CD8-positive, alpha-beta memory T cell (primary cell): ENCODE measurements around the gene NAALADL2. TPM values are rescaled to one million over a fixed set of nuclear protein-coding genes. Genes with fewer than 3 reads are reported as not detected.

Source experiments
- CTCF ChIA-PET: fragments of 350-600 bp; sonication (Branson Sonifier 250); formaldehyde crosslinking; loops from one replicate; lab custom pipeline; 2021; ENCODE audit warnings: antibody characterized with exemption; lab: Charles Lee
- POLR2A ChIA-PET: fragments of 350-600 bp; sonication (Branson Sonifier 250); formaldehyde crosslinking; loops from one replicate; lab custom pipeline; 2021; ENCODE audit warnings: antibody characterized with exemption; lab: Charles Lee
- DNase-seq, 5 donors: peaks; one replicate each; pipeline versions ENCODE4 v3.0.0 to v3.0.0-alpha.2; 2020 to 2022; ENCODE audit warnings: mixed read lengths in 1 of 5
- H3K27ac ChIP-seq: one replicate; pipeline ENCODE4 v1.7.0; 2013; ENCODE audit warnings: low read depth, mild to moderate bottlenecking, low read length, moderate library complexity
- H3K27me3 ChIP-seq: 2 replicates; pipeline ENCODE4 v1.7.0; 2013; ENCODE audit warnings: low read length, mild to moderate bottlenecking; ENCODE audit not compliant: insufficient read depth, poor library complexity, severe bottlenecking
- H3K36me3 ChIP-seq: 2 replicates; pipeline ENCODE4 v1.7.0; 2013; ENCODE audit warnings: mild to moderate bottlenecking, low read length, moderate library complexity; ENCODE audit not compliant: insufficient read depth
- H3K4me1 ChIP-seq: 2 replicates; pipeline ENCODE4 v1.7.0; 2013; ENCODE audit warnings: mild to moderate bottlenecking, low read length, moderate library complexity; ENCODE audit not compliant: insufficient read depth
- H3K4me3 ChIP-seq: 2 replicates; pipeline ENCODE4 v1.7.0; 2013; ENCODE audit warnings: mild to moderate bottlenecking, low read length
- H3K9me3 ChIP-seq: 2 replicates; pipeline ENCODE4 v1.7.0; 2013; ENCODE audit warnings: mild to moderate bottlenecking, low read length
- H3K27ac Mint-ChIP-seq, 8 donors: one replicate each; pipeline ENCODE4 v1.8.0; 2020 to 2021; ENCODE audit warnings: mixed read lengths in 8 of 8, mild to moderate bottlenecking in 6 of 8, inconsistent platforms in 3 of 8, moderate library complexity in 3 of 8
- H3K27me3 Mint-ChIP-seq, 2 donors: one replicate each; pipeline ENCODE4 v1.8.0; 2020 to 2021; ENCODE audit warnings: mixed read lengths in 2 of 2, mild to moderate bottlenecking in 1 of 2, moderate library complexity in 1 of 2
- H3K36me3 Mint-ChIP-seq, 3 donors: one replicate each; pipeline ENCODE4 v1.8.0; 2020 to 2021; ENCODE audit warnings: mixed read lengths in 3 of 3, inconsistent platforms in 1 of 3, mild to moderate bottlenecking in 1 of 3
- H3K4me1 Mint-ChIP-seq, 3 donors: one replicate each; pipeline ENCODE4 v1.8.0; 2020 to 2021; ENCODE audit warnings: mixed read lengths in 3 of 3, inconsistent platforms in 1 of 3, mild to moderate bottlenecking in 1 of 3
- H3K4me3 Mint-ChIP-seq, 7 donors: one replicate each; pipeline ENCODE4 v1.8.0; 2020 to 2021; ENCODE audit warnings: mixed read lengths in 7 of 7, mild to moderate bottlenecking in 6 of 7, moderate library complexity in 4 of 7, inconsistent platforms in 2 of 7
- H3K9me3 Mint-ChIP-seq, 5 donors: one replicate each; pipeline ENCODE4 v1.8.0; 2020 to 2022; ENCODE audit warnings: mixed read lengths in 5 of 5, mild to moderate bottlenecking in 3 of 5, moderate library complexity in 2 of 5, inconsistent platforms in 1 of 5
- polyA plus RNA-seq: library from polyadenylated mRNA; unstranded; fragments of 300-500 nt; fragmentation: Illumina TruSeq; gene quantifications from one replicate; pipeline ENCODE4 v1.2.3, GENCODE V29; 2021
- total RNA-seq, 2 experiments: library from RNA; stranded (reverse); gene quantifications; one replicate each; pipeline ENCODE4 v1.2.3, GENCODE V29; 2021

NAALADL2 gene
- total and polyA plus RNA-seq, 3 experiments from 2014 or later: not detected

DNA sequence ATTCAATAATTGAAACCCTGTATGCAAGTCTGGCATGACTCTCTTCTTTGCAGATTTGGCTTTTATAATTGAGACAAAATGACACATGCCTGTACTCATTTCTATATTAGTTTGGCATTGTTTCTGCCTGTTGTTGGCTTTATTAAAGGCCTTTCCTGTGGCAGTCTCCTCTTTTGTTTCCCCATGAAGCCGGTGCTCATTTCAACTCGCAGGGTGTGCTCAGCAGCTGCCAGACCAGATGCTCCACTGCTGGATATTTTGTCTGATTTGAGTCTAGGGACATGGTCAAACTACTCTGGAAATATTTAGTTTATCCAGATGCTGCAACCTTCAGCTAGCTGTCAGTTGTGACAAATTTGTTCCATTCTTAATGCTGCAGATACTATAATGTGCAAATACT is 445.3 kb downstream of the NAALADL2 start:
- no peaks in the 10 kb centered on the region for H3K36me3 ChIP-seq
- no peak overlapping the region for H3K4me3 Mint-ChIP-seq
- no peak for DNase-seq
- H3K27me3 ChIP-seq: no peaks in the 10 kb centered on the region
- H3K27ac Mint-ChIP-seq: no peak overlapping the region
- no peaks in the 10 kb centered on the region for H3K27me3 Mint-ChIP-seq
- H3K4me1 ChIP-seq: no peaks in the 10 kb centered on the region
- ChIA-PET CTCF (no interaction called here), POLR2A (no interaction called here)
- H3K36me3 Mint-ChIP-seq: no peaks in the 10 kb centered on the region
- H3K27ac ChIP-seq: no peak overlapping the region
- no peaks in the 10 kb centered on the region for H3K9me3 ChIP-seq
- H3K4me1 Mint-ChIP-seq: no peaks in the 10 kb centered on the region
- no peak overlapping the region for H3K4me3 ChIP-seq
- peaks cover 0 to 15% (median 2%) of the 10 kb centered on the region in 5 donors for H3K9me3 Mint-ChIP-seq

DNA sequence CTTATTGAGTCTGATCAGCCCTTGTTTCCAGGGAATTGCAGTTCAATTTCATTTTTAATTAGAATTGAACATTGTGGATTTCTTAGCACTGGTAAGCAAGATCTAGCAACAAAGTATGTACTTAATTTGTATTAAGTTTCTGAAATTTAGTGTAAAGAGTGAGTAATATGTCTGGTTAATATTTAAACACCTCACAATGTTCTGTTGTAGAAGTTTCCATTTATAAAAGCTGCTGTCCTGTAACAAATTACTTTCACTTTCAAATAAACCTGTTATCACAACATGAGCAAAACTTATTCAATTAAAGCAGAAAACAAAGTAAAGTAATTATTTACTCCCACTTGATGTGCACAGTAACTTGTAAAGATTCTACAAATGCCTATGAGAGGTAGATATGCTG is 448.5 kb downstream of the NAALADL2 start:
- H3K4me1 ChIP-seq: no peaks in the 10 kb centered on the region
- H3K9me3 ChIP-seq: no peaks in the 10 kb centered on the region
- H3K4me1 Mint-ChIP-seq: no peaks in the 10 kb centered on the region
- H3K27ac ChIP-seq: no peak overlapping the region
- ChIA-PET CTCF (no interaction called here), POLR2A (no interaction called here)
- no peak overlapping the region for H3K27ac Mint-ChIP-seq
- no peak overlapping the region for H3K4me3 Mint-ChIP-seq
- H3K36me3 ChIP-seq: no peaks in the 10 kb centered on the region
- H3K36me3 Mint-ChIP-seq: no peaks in the 10 kb centered on the region
- peaks cover 0 to 7% (median 1%) of the 10 kb centered on the region in 5 donors for H3K9me3 Mint-ChIP-seq
- H3K4me3 ChIP-seq: no peak overlapping the region
- no peaks in the 10 kb centered on the region for H3K27me3 ChIP-seq
- no peaks in the 10 kb centered on the region for H3K27me3 Mint-ChIP-seq
- no peak for DNase-seq

DNA sequence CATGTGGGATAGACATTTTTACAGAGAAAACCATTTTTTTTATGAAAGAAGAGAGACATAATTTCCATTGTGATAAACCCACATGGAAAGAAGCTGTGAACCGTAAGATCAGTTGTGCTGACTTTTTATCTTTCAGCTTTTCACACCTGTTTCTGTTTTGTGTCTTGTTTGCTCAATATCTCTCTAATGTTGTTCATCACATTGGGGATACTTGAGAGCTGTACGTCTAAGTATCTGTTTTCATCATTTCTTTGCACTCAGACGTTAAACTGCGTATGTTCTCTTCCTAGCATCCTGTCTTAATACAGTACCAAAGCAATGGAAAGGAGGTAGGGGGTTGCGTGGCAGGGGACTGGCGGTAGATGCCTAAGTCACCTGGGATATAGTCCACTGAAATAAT is 449.0 kb downstream of the NAALADL2 start:
- Mint-ChIP-seq H3K4me1 (no peaks in the 10 kb centered on the region), H3K9me3 (peaks cover 0 to 7% (median 3%) of the 10 kb centered on the region in 5 donors), H3K27me3 (no peaks in the 10 kb centered on the region), H3K4me3 (no peak overlapping the region), H3K36me3 (no peaks in the 10 kb centered on the region), H3K27ac (peak overlapping the region in 1 of 8 donors; percentile 47)
- CTCF ChIA-PET: no interaction called here
- Histone ChIP-seq H3K36me3 (no peaks in the 10 kb centered on the region), H3K4me3 (no peak overlapping the region), H3K27me3 (no peaks in the 10 kb centered on the region), H3K9me3 (no peaks in the 10 kb centered on the region), H3K27ac (no peak overlapping the region), H3K4me1 (no peaks in the 10 kb centered on the region)
- DNase-seq: no peak
- POLR2A ChIA-PET: no interaction called here

DNA sequence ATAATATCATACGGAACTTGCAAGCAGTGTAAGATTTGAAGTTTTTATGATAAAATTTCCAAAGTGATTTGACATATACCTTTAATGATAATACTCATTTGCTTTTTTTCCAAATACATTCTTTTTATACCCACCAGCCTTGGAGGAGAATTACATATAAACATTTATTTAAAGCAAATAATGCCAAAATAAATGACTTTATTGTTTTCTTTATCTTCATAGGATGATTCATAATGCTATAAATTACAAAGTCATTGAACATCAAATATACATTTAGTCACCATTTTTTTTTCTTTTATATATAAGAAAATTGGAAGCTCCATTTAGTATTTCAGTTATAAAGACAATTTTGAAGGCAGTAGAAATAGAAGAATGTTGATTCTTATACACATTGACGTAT is 450.9 kb downstream of the NAALADL2 start:
- Mint-ChIP-seq H3K4me1 (no peaks in the 10 kb centered on the region), H3K36me3 (no peaks in the 10 kb centered on the region), H3K4me3 (no peak overlapping the region), H3K27ac (no peak overlapping the region), H3K9me3 (peaks cover 0 to 7% (median 3%) of the 10 kb centered on the region in 5 donors), H3K27me3 (no peaks in the 10 kb centered on the region)
- POLR2A ChIA-PET: no interaction called here
- H3K27me3 ChIP-seq: no peaks in the 10 kb centered on the region
- no peaks in the 10 kb centered on the region for H3K36me3 ChIP-seq
- CTCF ChIA-PET: no interaction called here
- H3K9me3 ChIP-seq: no peaks in the 10 kb centered on the region
- no peak overlapping the region for H3K27ac ChIP-seq
- no peak for DNase-seq
- H3K4me3 ChIP-seq: no peak overlapping the region
- H3K4me1 ChIP-seq: no peaks in the 10 kb centered on the region

DNA sequence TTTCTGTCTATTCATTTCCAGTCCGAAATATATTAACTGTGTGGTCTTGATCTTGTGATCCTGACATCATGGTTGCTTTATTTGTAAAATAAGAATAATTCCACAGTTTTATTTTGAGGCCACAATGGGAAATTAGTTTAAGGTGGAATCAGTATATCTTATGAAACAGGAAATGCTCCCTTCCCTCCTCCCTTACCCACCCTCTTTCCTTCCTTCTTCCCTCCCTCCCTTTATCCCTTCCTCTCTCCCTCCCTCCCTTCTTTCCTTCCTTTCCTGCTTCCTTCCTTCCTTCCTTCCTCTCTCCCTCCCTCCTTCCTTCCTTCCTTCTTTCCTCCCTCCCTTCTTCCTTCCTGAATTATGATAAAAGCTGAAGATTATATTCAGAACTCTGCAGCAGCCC is 452.3 kb downstream of the NAALADL2 start:
- no peak for DNase-seq
- Mint-ChIP-seq H3K27me3 (no peaks in the 10 kb centered on the region), H3K36me3 (no peaks in the 10 kb centered on the region), H3K4me3 (no peak overlapping the region), H3K9me3 (peaks cover 0 to 7% (median 3%) of the 10 kb centered on the region in 5 donors), H3K4me1 (no peaks in the 10 kb centered on the region), H3K27ac (peak overlapping the region in 1 of 8 donors; percentile 17)
- Histone ChIP-seq H3K27me3 (no peaks in the 10 kb centered on the region), H3K27ac (no peak overlapping the region), H3K36me3 (no peaks in the 10 kb centered on the region), H3K4me3 (no peak overlapping the region), H3K4me1 (no peaks in the 10 kb centered on the region), H3K9me3 (no peaks in the 10 kb centered on the region)
- ChIA-PET CTCF (no interaction called here), POLR2A (no interaction called here)

DNA sequence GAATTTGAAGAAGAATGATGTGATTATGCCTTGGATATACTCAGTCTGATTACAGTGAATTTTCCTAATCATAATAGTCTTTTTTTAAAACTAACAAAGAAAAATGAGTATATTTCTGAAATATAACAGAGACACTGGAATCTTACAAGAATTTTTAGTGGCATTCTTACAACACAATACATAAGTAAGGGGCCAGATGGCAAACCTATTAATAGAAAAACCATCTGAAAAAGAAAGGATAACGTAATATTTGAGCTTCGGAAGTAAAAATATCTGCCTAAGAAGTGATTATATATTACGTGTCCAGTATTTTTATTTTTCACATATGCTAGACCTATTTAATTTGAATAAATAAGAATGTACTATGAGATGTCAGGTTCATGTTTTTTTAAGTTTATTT is 452.8 kb downstream of the NAALADL2 start:
- H3K9me3 ChIP-seq: no peaks in the 10 kb centered on the region
- H3K27me3 ChIP-seq: no peaks in the 10 kb centered on the region
- no peak overlapping the region for H3K27ac ChIP-seq
- ChIA-PET CTCF (no interaction called here), POLR2A (no interaction called here)
- no peaks in the 10 kb centered on the region for H3K4me1 Mint-ChIP-seq
- H3K27me3 Mint-ChIP-seq: no peaks in the 10 kb centered on the region
- no peaks in the 10 kb centered on the region for H3K36me3 Mint-ChIP-seq
- no peak overlapping the region for H3K4me3 Mint-ChIP-seq
- no peaks in the 10 kb centered on the region for H3K4me1 ChIP-seq
- H3K4me3 ChIP-seq: no peak overlapping the region
- H3K36me3 ChIP-seq: no peaks in the 10 kb centered on the region
- no peak for DNase-seq
- no peak overlapping the region for H3K27ac Mint-ChIP-seq
- H3K9me3 Mint-ChIP-seq: peaks cover 0 to 7% (median 3%) of the 10 kb centered on the region in 5 donors

DNA sequence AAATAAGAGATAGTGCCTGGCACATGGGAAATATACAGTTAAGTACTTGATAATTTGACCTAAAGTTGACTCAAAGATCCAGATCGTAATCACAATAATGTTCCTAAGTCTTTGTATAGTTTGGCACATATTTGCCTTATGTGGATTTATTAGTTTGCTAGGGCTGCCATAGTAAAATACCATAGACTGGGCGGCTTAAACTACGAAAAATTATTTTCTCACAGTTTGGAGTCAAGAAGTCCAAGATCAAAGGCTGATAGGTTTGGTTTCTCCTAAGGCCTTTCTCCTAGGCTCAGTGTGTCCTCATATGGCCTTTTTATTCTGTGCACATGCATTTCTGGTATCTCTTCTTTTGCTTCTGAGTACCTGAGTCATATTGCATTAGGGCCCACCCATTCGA is 453.7 kb downstream of the NAALADL2 start:
- DNase-seq: no peak
- Mint-ChIP-seq H3K27me3 (no peaks in the 10 kb centered on the region), H3K36me3 (no peaks in the 10 kb centered on the region), H3K4me1 (no peaks in the 10 kb centered on the region), H3K4me3 (no peak overlapping the region), H3K9me3 (peaks cover 0 to 7% (median 3%) of the 10 kb centered on the region in 5 donors), H3K27ac (no peak overlapping the region)
- ChIA-PET CTCF (no interaction called here), POLR2A (no interaction called here)
- Histone ChIP-seq H3K27me3 (no peaks in the 10 kb centered on the region), H3K27ac (no peak overlapping the region), H3K36me3 (no peaks in the 10 kb centered on the region), H3K4me3 (no peak overlapping the region), H3K9me3 (no peaks in the 10 kb centered on the region), H3K4me1 (no peaks in the 10 kb centered on the region)

DNA sequence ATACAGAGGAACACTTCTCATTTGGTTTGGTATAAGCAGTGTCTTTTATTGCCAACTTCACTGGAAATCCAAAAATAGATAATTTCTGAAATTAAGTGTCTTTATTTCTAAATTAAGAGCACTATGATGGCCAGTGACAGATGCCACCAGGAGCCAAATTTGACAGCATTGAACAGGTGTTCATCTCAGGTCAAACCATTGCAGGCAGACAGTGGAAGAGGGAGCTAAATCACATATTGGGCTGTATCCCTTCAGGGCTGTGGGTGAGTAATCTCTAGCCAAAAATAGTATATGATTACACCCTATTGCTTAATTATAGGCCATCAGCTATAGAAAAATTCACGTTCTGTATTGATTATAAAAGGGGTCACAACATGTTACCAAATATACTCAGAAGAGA is 457.7 kb downstream of the NAALADL2 start:
- Histone ChIP-seq H3K9me3 (no peaks in the 10 kb centered on the region), H3K36me3 (no peaks in the 10 kb centered on the region), H3K27me3 (no peaks in the 10 kb centered on the region), H3K4me1 (no peaks in the 10 kb centered on the region), H3K4me3 (no peak overlapping the region), H3K27ac (no peak overlapping the region)
- Mint-ChIP-seq H3K4me3 (no peak overlapping the region), H3K9me3 (peaks cover 0 to 3% (median 2%) of the 10 kb centered on the region in 5 donors), H3K36me3 (no peaks in the 10 kb centered on the region), H3K4me1 (no peaks in the 10 kb centered on the region), H3K27ac (no peak overlapping the region), H3K27me3 (no peaks in the 10 kb centered on the region)
- ChIA-PET CTCF (no interaction called here), POLR2A (no interaction called here)
- no peak for DNase-seq

DNA sequence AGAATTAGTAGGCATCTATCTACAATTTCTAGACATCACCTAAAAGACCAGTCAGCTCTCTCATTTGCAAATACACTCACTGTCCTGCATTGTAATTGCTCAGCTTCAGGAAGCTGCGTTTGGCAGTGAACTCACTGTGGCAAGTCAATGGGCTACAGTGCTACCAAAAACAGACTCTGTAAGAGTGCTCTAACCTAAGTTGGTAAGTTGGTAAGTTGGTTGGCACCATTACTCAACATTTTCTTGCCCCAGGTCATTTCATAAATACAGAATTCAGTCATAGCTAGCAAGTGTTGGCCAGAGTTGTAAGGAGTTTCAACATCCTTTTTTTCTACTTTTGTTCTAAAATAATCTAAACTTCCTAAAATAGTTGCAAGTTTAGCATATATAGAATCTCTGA is 466.3 kb downstream of the NAALADL2 start:
- H3K4me3 ChIP-seq: no peak overlapping the region
- no peaks in the 10 kb centered on the region for H3K36me3 ChIP-seq
- no peaks in the 10 kb centered on the region for H3K27me3 ChIP-seq
- POLR2A ChIA-PET: no interaction called here
- H3K27me3 Mint-ChIP-seq: no peaks in the 10 kb centered on the region
- H3K36me3 Mint-ChIP-seq: no peaks in the 10 kb centered on the region
- H3K9me3 Mint-ChIP-seq: peaks cover 3 to 34% (median 10%) of the 10 kb centered on the region in 5 donors
- H3K4me1 ChIP-seq: no peaks in the 10 kb centered on the region
- H3K4me3 Mint-ChIP-seq: no peak overlapping the region
- no peaks in the 10 kb centered on the region for H3K9me3 ChIP-seq
- H3K27ac Mint-ChIP-seq: no peak overlapping the region
- no peak for DNase-seq
- CTCF ChIA-PET: no interaction called here
- H3K4me1 Mint-ChIP-seq: no peaks in the 10 kb centered on the region
- no peak overlapping the region for H3K27ac ChIP-seq
